LNCAP (cell line): Measurements from ENCODE around the gene TMEM54.

ENCODE experiments used
- CTCF ChIP-seq: fragments of 450-650 bp; IDR thresholded peaks from 2 replicates; pipeline ENCODE4 v1.5.1; 2017; ENCODE audit warnings: mild to moderate bottlenecking

The TMEM54 gene

GRCh38 chr1:32874860-32875752 is 26.1 kb downstream of the TMEM54 start:
- no peak for TF ChIP-seq CTCF

DNA sequence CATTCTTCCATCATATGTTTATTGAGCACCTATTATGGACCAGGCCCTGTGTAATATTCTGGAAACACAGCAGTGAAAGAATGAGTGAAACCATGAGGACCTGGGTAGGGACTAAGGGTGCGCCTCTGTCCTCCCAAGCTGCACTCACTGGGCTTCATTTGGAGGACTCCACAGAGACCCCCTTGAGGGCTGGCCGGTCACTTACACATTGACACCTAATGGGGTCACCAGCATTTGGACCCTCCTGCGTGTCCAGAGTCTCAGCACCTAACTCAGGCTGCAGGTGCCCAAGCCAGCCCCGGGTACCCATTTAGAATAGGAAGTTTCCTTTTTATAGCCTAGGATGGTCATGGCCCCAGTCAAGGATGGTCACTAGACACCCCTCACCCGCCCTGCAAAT is 27.7 kb downstream of the TMEM54 start:
- no peak for TF ChIP-seq CTCF

GRCh38 chr1:32872192-32872460 is 29.1 kb downstream of the TMEM54 start:
- TF ChIP-seq CTCF, result no peak

GRCh38 chr1:32871364-32872191 is 29.6 kb downstream of the TMEM54 start:
- TF ChIP-seq CTCF, result no peak

DNA sequence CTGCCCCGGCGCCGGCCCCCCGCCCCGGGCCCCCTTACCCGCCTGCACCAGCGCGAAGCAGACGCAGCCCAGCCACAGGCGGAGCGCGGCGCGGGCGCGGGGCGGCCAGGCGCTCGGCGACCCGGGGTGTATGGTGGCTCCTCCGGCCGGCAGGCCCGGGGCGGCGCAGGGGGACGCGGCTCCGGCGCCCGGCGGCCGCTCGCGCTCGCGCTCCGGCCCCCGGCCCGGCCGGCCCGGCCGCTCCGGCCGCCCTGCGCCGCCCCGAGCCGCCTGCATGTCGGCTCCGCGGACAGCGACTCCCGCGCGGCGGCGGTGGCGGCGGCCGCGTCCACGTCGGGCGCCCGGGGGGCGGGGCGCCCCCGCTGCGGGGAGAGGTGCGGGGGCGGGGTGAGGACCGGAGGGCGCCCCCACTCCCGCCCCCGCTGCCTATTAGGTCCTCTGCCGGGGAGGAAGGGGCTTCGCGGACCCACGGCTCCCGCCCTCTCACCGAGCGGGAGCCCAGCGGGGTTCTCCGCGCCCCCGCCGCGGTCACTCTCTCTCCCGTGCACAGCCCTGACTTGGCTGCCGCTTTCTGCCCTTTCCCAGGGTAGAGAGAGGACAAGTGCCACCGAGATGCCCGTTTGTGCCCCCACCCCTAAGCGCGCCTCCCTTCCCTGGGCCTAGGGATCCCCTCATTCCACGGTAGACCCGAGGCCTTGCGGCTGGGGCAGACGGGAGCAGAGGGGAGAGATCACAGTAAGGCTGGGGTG is 30.4 kb downstream of the TMEM54 start, which contains the start of gene FNDC5:
FNDC5 (minus strand) TSS at position 298 of the 749 bp plus-strand sequence.
- no peak for TF ChIP-seq CTCF

GRCh38 chr1:32869923-32870614 is 31.1 kb downstream of the TMEM54 start:
- no peak for TF ChIP-seq CTCF
